DMS114 treated with DMSO at 0.1 percent for 48 hours (cell line): ENCODE measurements around the gene MANSC4.

Experiments used
- DNase-seq: peaks from one replicate; lab custom pipeline; 2025; ENCODE audit not compliant: unreplicated experiment; lab: John Stamatoyannopoulos, UW

The MANSC4 gene

DNA sequence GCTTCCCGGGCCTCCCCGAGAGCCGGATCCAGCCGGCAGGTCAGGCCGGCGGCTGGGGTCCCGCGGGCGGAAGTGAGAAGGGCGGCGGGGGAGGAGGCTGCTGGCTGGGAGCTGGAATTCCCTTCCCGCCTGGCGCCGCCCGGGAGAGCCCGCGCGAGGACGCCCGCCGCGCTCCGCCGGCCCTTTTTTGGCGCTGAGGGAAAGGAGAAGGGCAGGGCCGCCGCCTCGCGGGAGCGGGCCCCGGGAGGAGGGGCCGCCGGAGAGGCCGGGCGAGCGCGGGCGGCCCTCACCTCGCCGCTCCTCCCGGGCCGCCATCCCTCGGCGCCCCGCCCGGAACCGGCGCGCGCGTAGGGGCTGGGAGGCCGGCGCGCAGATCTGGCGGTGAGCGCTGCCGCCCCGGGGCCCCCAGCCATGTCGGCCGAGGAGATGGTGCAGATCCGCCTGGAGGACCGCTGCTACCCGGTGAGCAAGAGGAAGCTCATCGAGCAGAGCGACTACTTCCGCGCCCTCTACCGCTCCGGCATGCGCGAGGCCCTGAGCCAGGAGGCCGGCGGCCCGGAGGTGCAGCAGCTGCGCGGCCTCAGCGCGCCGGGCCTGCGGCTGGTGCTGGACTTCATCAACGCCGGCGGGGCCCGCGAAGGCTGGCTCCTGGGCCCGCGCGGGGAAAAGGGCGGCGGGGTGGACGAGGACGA lies at the start of gene MANSC4, which contains the start of gene KLHL42:
Gene MANSC4 (minus strand): TSS at position 317 of the 692 bp plus-strand sequence. CDS start 8,960 bp downstream, outside the sequence.
Gene KLHL42 (plus strand): TSS at position 314 of the 692 bp plus-strand sequence. CDS start 98 bp downstream, at position 412.
- peak; percentile 20 for DNase-seq

GRCh38 chr12:27828196-27828595 lies 48.2 kb upstream of the MANSC4 start:
- no peak for DNase-seq

GRCh38 chr12:27826076-27826475 lies 46.0 kb upstream of the MANSC4 start:
- DNase-seq: no peak

DNA sequence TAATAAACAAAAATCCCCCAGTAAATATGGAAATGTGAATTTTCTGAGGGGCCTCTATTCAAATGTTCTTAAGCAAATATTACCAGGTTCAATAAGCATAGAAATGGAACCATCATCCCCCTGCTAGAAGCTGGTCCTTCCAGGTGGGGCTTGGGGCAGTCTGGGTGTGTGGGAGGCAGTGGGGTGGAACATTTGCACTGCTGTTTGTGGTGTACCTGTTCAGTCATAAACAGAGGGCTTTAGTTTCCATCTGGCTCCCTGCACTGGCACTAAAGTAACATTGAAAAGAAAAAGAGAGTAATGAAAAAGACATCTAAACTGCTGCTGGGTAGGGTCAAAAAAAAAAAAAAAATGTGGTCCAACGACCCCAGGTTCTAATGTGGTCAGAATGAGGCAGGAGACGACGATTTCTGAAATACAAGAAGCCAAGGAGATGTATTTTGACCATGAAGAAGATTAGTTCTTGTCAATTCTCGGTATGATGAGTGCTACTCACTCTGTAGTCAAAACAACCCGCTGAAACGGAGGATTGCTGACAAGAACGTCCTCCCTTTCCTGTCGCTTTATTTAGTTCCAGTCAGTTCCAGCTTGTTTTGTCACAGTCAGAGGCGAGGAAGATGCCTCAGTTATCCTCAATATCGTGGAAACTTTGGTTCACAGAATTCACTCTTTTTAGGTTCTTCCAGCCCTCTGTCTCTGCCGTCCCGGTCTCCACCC lies 44.2 kb upstream of the MANSC4 start:
- no peak for DNase-seq

DNA sequence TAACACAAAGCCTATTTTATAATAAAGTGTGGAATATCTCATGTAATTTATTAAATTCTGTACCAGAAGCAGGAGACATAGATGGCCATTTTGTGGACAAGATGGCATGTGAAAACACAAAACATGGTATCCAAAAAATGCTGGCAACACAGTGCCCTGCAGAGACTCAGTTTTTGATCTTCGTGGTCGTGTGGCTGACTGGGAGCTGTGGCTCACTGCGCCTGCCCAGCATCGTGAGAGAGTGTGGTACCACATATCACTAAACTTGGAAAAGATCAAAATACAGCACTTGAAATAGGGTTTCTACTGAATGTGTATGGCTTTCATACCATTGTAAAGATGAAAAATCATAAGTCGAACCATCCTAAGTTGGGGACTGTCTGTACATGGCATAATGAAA lies 43.0 kb upstream of the MANSC4 start:
- no peak for DNase-seq

DNA sequence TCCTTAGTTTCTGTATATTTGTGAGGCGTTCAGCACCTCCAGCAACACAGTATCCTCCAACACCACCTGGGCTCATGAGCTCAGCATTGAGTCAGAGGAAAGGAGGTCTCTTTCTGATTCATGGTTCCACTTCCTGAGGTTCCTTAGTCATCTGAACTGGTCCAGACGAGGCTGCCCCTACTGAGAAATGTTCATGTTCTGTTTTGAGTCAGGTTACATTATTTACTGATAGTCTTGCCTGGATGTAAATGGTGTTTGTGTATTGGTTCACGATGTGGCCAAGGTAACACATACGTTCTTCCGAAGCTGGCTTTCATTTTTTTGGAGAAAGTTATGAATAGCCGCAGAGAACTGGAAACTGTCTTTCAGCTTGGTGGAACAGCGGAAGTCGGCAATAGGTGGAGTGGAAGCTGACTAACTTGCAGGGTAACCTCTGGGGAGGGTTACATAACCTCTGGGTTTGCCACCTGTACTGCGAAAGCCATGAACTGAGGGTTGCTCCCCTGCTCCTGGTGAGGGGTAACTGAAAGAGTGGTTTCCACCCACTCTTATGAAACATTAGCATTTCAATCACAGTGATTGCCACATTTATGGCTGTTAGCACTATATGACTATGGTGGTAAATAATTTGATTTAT lies 42.2 kb upstream of the MANSC4 start:
- DNase-seq: no peak

- peak; percentile 48 for DNase-seq
These were observed 41.4 kb upstream of the MANSC4 start for GRCh38 chr12:27821259-27821973.

GRCh38 chr12:27820564-27820963 lies 40.5 kb upstream of the MANSC4 start:
- DNase-seq: no peak

DNA sequence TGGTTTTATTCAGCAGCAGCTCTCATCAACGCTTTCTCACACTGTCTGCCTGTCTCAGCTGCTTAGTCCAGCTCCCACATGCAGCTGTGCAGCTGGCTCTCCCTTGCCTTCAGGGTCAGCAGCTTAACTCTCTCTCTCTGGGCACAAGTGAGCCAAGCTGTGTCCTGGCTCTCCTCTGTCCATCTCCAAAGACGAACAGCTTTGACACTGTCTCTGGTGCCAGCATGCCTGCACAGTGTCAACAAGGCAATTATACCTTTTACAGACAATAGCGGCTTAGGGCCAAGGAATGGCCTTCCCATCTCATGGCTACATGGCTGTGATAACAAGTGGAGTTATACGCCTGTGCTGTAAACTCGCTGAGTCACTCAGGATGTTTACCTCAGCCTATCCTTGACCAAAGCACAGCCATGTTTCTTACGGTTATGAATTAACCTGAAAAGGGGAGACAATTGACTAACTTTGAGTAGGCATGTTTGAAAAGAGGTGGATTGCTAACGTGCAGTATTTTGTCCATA lies 38.4 kb upstream of the MANSC4 start:
- DNase-seq: no peak

GRCh38 chr12:27817766-27818165 lies 37.7 kb upstream of the MANSC4 start:
- no peak for DNase-seq

GRCh38 chr12:27814851-27815591 lies 35.0 kb upstream of the MANSC4 start:
- no peak for DNase-seq

DNA sequence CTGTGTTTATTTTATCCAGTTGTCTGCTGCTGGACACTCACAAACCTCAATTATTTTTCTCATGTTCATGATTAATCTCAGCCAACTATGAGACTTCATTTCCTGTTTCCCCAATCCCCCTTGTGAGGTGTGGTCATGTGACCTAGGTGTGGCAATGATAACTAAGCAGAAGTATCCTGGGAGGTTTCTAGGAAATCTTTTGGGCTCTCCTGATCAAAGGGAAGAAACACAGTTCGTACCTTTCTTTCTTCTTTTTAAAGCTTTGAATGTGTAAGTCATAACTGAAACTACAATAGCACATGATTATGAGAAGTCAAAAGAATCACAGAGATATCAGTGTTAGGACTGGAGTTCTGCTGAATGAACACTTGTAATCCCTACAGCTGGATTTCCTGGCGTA lies 34.4 kb upstream of the MANSC4 start:
- DNase-seq: no peak

DNA sequence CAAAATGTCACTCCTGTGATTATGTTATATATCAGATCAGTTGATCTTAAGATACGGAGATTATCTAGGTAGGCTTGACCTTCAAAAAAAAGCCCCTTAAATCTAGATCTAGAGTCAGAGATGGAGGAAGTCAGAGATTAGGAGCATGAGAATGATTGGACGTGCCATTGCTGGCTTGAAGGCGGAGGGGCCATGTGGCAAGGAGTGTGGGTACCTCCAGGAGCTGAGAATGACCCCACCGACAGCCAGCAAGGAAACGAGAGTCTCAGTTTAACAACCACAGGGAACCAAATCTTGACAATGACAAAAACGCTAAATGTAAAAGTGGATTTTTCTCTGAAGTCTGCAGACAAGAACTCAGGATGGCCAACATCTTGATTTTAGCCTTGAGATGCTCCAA lies 32.5 kb upstream of the MANSC4 start:
- DNase-seq: no peak

DNA sequence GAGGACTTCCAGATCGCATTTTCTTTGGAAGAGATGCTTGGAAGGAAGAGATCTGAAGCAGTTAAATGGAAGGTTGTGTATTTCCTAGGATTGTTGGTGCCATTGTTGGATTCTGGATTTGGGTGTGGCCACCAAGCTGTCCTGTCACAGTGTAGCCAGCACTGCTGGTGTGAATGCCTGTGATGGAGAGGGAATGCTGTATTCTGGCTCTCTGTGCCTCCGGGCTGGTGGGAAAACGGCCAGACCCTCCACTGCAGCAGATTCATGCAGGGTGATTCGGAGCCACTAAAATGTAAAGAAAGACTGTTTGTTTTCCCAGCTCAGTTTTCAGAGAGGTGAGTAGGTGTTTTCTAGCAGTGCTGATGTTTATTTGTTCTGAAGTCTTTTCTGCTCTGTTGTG lies 30.7 kb upstream of the MANSC4 start:
- no peak for DNase-seq

DNA sequence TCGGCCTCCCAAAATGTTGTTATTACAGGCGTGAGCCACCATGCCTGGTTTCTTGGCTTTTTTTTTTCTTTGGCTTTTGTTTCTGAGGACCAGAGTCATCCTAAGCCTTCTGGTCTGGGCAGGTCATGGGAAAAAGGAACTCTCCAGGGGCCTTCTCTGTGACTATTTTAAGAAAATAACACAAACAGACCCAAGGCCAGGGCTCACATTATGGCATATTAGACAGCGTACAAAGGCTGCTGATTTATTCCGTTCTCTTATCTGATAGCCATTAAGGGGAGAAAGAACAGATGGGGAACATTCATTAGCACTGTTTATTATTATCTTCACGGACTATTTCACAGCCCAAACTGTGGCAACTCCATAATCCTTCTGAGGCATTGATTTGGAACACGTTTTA lies 28.8 kb upstream of the MANSC4 start:
- no peak for DNase-seq

DNA sequence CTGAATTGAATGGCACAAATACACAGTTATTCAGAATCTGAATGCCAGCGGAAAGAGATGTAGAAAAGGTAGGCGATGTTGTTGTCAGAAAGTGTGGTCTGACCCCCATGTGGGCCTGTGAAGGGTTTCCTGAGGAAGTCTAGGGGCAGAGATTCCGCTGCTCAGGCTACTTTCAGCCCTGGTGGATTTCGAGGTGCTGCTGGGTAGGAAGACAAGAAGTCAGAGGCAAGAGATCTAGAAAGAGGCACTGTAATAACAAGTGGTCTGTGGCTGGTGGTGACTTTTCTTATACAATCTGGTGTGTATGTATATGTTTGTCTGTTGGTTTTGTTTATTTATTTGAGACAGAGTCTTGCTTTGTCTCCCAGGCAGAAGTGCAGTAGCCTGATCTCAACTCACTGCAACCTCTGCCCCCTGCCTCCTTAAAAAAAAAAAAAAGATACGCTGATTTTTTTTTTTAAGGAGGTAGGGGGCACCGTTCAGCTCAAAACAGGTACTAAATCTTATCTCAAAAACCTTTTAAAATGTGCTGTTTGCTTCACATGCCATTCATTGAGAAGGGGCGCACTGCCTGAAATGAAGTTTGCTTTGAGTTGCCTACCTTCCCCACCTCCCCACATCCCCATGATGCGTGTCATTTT lies 27.1 kb upstream of the MANSC4 start:
- no peak for DNase-seq

DNA sequence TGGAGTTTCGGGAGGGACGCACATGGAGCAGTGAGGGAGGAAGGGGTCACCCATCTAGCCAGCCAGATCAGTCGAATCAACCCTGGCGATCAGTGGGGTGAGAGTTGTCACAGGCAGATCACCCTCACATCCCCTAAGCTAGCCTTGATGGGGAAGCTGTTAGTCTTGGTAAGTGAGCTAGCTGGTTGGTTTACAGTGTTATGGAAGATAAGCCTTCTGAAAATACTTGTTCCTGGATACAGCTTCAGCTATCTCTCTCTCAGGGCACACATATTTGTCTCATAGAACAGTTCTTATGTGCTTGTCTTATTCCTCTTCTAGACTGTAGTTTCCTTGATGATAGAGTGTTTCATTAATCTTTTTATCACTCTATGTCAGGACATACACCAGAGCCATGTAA lies 26.2 kb upstream of the MANSC4 start:
- DNase-seq: no peak

GRCh38 chr12:27805238-27805637 lies 25.2 kb upstream of the MANSC4 start:
- no peak for DNase-seq

DNA sequence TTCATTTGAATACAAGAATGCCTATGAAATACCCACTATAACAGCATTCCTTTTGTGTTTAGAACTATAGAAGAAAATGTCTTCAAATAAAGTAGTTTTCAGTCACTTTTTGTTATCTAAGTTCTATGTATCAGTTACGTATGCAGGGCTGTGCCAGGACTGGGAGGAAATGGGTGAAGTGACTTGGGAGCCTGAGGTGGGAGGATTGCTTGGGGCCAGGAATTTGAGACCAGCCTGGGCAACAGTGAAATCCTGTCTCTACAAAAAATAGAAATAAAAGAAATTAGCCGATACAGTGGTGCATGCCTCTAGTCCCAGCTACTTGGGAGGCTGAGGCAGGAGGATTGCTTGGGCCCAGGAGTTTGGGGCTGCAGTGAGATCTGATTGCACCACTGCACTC lies 22.9 kb upstream of the MANSC4 start:
- DNase-seq: no peak

GRCh38 chr12:27802511-27802910 lies 22.5 kb upstream of the MANSC4 start:
- no peak for DNase-seq
